ENCODE results near the gene DIPK1B.

DIPK1B gene

DNA sequence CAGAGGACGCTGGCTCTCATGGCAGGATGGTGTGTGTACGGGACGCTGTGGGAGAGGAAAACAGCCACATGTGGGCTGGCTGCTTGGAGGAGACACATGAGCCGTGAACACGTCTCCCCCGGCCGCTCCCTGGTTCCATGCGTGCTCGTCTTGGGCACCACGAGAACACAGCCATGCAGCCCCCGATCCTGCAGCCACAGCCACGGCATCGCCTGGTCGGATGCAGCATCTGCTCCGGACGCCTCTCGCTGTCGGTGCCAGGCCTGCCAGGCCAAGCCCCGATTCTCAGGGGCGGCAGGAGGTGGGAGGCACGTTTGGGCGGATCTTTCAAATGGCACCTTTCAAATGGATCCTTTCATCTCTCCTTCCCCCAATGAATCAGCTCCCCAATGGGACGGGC is 27.1 kb downstream of the DIPK1B start:
- no peak for DNase-seq (ENCODE audit: low spot score)

DNA sequence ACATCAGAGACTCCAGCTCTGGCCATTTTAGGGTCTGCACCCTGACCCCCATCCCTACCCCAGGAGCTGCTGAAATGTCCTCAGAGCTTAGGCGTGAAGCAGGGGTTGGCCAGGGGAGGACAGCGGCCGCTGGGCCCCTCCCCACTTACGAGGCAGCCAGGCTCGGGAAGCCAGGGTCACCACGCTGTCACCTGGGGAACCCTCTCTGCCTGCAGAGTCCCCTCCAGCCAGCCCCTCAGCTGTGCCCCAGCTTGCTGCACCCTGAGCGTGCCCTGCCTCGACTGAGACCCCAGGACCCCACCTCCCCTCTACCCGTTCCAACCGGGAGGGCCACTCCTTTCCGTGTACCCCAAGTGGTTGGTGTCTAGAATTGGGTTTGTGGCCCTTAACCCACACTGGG is 27.7 kb downstream of the DIPK1B start:
- no peak for DNase-seq (ENCODE audit: low spot score)

- DNase-seq (ENCODE audit: low spot score): no peak
Measured at GRCh38 chr9:136740491-136740890, 28.1 kb downstream of the DIPK1B start.

DNA sequence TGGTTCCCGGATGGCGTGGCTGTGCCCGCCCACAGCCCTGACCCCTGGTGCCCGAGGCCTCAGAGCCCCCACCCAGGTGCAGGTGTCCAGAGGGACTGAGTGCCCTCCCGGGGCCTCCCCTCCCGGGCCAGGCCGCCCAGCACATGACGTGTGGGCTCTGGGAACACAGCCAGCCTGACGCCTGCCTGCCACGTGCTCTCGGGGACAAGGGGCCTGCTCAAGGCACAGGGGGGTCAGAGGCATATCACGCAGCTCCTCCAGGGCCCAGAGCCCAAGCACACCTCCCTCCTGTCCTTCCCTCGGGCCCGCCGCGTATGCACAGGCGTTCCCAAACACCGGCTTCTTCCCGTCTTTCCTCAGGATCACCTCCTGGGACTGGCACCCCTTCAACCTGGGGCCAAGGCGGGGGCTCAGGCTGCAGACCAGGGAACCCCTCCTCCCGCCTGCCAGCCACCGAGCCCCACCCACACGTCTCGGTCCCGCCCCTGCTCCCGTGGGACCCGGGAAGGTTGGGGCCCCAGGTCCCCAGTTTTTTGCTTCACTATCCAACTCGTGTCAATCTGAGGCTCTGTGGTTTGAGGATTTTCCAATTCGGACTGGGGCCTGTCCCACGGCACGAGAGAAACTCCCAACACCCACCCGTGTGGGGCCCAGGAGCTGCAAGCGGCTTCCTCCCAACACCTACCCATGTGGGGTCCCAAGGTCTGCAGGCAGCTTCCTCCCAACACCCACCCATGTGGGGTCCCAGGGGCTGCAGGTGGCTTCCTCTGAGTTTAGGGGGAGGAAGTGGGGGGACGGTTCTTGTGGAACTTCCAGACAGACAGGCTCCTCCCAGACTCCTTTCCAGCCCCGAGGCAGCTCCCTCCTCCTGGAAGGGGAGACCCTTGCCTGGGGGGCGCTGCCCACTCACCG is 28.9 kb downstream of the DIPK1B start:
- DNase-seq (ENCODE audit: low spot score): no peak

DNA sequence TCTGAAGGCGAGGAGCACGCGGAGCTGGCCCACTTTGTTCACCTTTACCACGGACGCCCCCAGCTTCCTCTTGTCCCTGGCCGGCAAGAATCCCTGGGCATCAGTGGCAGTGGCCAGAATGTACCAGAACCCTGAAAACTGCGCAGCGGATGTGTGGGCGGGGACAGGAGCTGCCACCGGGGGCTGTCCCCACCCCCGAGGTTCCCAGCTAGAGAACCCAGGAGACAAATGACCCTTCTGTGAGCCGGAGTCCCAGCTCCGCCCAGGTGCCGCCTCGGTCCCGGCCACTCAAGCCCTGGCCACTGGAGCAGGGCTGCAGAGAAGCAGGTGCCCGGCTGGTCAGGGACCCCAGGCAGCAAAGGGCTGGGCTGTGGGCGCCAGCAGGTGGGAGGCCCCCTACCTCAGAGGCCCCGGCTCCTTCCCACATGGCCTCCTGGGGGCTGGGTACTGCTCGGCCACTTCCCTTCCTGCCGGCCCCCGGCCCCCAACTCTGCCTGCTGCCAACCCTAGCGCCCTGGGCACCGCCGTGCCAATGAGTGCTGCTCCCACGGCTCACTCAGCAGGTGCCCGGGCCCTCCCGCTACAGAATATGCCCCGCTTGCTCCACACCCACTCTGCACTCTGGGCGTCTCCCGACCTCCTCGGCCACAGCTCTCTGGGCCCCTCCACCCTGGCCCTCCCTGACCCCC is 29.7 kb downstream of the DIPK1B start:
- no peak for DNase-seq (ENCODE audit: low spot score)

GRCh38 chr9:136742591-136743391 is 30.4 kb downstream of the DIPK1B start, which contains the start of gene LCN10:
LCN10 (minus strand) TSS chr9:136742940; CDS start chr9:136742903, 37 bp downstream.
- no peak for DNase-seq (ENCODE audit: low spot score)

GRCh38 chr9:136743639-136744211 is 31.4 kb downstream of the DIPK1B start:
- DNase-seq (ENCODE audit: low spot score): no peak

GRCh38 chr9:136744773-136745172 is 32.4 kb downstream of the DIPK1B start:
- DNase-seq (ENCODE audit: low spot score): no peak

GRCh38 chr9:136745389-136746154 is 33.2 kb downstream of the DIPK1B start:
- no peak for DNase-seq (ENCODE audit: low spot score)

DNA sequence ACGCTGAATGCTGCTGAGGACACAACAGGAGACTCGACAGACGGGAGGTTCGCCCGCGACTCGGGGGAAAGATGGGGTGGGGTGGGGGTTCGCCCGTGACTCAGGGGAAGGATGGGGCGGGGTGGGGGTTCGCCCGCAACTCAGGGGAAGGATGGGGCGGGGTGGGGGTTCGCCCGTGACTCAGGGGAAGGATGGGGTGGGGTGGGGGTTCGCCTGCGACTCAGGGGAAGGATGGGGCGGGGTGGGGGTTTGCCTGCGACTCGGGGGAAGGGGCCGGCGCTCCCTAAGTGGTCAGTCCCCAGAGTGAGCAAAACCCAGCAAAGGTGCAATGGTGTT is 33.8 kb downstream of the DIPK1B start:
- DNase-seq (ENCODE audit: low spot score): no peak

GRCh38 chr9:136746621-136747020 is 34.2 kb downstream of the DIPK1B start:
- no peak for DNase-seq (ENCODE audit: low spot score)

- no peak for DNase-seq (ENCODE audit: low spot score)
Measured at GRCh38 chr9:136747161-136748060, 35.0 kb downstream of the DIPK1B start.

DNA sequence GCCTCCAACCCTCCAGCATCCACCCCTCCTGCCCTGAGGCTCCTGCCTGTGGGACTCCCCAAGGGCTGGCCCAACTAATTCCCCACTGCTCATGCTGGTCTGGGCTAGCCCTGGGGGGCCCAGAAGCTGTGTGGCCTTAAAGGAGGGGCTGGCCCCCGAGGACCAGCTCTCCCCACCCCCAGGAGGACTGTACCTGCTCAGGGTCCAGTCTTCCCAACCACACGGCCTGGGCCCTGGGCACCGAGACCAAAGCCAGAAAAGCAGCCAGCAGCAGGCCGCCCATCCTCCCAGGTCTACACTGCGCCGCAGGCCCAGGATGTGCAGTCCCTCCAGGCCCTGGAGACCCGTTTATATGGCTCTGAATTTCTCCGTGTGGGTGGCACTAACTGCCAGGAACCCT is 35.8 kb downstream of the DIPK1B start, which contains the start of gene LCN6:
LCN6 (minus strand) TSS at position 325 of the 400 bp plus-strand sequence; CDS start at position 283, 42 bp downstream.
- DNase-seq (ENCODE audit: low spot score): no peak

GRCh38 chr9:136748666-136749611 is 36.6 kb downstream of the DIPK1B start:
- DNase-seq (ENCODE audit: low spot score): no peak

DNA sequence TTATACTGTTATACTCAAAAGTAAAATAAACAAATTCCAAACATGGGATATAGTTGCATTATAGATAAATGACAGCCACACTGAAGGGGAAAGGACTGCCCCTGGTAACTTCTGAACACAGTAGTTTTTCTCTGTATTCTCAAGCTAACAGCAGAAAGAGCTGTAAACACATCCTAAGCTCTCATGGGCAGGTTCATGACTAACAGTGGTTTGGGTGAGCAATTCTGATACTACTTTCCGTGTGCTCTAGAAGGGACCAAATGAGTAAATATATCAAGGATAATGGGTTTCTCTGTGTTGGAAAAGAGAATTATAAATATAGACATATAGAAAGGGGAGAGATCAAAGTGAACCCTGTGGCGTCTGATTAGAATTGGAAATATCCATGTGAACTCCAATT is 38.2 kb downstream of the DIPK1B start:
- DNase-seq (ENCODE audit: low spot score): no peak

DNA sequence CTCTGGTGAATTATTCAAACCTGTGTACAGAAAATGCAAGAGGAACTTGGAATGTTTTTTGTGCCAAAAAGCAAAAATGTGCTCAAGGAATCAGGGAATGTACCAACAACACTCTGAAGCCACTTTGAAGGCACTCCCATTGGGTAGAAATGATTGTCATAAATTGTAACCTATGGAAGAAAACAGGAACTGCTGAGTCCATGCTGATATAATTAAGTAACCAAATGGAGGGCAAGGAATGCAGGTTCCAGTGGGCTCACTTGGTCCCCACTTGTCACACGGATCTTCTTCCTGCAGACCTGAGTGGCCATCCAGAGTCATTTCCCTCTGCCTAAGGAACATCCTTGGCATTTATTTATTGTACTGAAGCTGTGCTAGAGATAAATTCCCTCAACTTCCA is 38.9 kb downstream of the DIPK1B start:
- DNase-seq (ENCODE audit: low spot score): no peak

DNA sequence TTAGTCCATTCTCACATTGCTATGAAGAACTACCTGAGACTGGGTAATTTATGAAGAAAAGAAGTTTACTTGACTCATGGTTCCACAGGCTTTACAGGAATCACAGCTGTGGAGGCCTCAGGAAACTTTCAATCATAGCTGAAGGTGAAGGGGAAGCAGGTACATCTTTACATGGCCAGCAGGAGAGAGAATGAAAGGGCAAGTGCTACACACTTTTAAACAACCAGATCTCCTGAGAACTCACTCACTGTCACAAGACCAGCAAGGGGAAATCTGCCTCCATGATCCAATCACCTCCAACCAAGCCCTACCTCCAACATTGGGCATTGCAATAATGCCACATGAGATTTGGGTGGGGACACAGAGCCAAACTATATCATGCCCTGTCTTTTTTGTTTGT is 39.4 kb downstream of the DIPK1B start:
- no peak for DNase-seq (ENCODE audit: low spot score)

DNA sequence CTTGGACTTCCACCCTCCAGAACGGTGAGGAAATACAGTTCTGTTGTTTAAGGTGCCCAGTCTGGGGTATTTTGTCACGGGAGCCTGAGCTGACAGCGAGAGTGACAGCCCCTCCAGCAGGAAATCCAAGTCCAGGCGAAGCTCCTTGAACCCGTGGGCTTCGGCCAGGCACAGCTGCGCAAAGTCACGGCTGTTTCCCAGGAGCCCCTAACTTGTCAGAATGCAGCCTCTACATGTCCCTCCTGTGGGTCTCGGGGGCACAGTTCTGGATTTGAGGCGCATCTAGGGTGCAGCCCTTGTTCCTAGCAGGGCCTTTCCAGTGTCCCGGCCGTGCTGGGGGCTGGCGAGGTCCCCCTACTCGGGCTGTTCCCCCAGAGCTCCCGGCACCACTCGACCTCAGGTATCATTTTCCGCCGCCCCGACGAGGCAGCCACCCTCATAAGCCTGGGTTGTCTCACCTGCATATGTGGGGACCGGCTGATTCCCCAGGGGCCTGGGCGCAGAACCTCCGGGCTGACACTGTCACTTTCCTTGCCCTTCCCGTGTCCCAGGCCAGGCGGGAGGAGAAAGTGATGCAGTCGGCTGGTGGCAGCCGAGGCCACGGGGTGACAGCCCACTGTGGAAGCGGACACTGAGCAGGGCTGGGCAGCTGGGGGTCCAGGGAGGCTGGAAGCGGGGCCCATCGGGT is 41.1 kb downstream of the DIPK1B start:
- no peak for DNase-seq (ENCODE audit: low spot score)
